LNCaP clone FGC (cell line): ENCODE data around the gene KCND1.

Experiments
- DNase-seq: peaks from one replicate; pipeline ENCODE4 v3.0.0-alpha.2; 2011; ENCODE audit warnings: low read depth
- H3K4me3 ChIP-seq: 2 replicates; pipeline ENCODE4 v1.5.1; 2011; ENCODE audit warnings: mild to moderate bottlenecking, low read depth, low read length, control low read depth
- TF ChIP-seq, protein P1 (sequence below): IDR thresholded peaks from 2 replicates; pipeline ENCODE4 v1.5.1; 2012; ENCODE audit warnings: mild to moderate bottlenecking; ENCODE audit not compliant: control insufficient read depth, insufficient read depth; ENCODE audit errors: extremely low read depth

The KCND1 gene

DNA sequence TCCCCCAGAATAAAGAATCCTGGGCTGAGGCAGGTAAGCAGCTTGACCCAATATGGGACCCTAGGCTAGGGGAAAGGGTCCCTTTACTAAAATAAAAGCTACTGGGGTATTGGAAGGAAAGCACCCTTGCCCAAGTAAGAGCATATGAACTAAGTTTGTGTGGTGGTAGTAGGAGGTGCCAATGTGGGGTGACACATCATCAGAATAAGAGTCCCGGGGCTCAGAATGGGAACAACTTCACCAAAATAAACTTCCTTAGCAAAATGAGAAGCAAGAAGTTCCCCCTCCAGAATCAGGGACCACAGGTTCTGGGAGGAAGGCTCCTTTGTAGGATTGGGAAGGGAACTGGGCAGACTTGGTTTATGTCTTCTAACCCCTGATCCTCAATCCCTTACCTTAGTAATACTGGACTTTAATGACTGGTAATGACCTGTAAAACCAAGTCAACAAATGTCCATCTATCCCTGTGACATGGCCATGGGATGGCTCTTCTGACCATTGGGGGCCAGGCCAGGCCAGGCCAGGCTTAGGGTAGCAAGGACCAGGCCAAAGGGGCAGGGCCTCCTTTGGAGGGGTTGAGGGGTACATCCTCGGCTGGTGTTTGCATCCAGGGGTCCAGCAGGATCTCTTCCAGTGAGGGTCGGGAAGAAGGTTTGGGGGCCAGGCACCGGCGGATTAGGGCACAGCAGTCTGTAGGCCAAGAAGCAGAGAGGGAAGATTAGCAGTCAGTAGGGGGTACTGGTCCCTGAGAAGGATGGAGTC, 57.9 kb downstream of the KCND1 start:
- TF ChIP-seq, protein P1, sequence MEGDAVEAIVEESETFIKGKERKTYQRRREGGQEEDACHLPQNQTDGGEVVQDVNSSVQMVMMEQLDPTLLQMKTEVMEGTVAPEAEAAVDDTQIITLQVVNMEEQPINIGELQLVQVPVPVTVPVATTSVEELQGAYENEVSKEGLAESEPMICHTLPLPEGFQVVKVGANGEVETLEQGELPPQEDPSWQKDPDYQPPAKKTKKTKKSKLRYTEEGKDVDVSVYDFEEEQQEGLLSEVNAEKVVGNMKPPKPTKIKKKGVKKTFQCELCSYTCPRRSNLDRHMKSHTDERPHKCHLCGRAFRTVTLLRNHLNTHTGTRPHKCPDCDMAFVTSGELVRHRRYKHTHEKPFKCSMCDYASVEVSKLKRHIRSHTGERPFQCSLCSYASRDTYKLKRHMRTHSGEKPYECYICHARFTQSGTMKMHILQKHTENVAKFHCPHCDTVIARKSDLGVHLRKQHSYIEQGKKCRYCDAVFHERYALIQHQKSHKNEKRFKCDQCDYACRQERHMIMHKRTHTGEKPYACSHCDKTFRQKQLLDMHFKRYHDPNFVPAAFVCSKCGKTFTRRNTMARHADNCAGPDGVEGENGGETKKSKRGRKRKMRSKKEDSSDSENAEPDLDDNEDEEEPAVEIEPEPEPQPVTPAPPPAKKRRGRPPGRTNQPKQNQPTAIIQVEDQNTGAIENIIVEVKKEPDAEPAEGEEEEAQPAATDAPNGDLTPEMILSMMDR = no peak
- DNase-seq = no peak
- H3K4me3 ChIP-seq = no peak overlapping the region

DNA sequence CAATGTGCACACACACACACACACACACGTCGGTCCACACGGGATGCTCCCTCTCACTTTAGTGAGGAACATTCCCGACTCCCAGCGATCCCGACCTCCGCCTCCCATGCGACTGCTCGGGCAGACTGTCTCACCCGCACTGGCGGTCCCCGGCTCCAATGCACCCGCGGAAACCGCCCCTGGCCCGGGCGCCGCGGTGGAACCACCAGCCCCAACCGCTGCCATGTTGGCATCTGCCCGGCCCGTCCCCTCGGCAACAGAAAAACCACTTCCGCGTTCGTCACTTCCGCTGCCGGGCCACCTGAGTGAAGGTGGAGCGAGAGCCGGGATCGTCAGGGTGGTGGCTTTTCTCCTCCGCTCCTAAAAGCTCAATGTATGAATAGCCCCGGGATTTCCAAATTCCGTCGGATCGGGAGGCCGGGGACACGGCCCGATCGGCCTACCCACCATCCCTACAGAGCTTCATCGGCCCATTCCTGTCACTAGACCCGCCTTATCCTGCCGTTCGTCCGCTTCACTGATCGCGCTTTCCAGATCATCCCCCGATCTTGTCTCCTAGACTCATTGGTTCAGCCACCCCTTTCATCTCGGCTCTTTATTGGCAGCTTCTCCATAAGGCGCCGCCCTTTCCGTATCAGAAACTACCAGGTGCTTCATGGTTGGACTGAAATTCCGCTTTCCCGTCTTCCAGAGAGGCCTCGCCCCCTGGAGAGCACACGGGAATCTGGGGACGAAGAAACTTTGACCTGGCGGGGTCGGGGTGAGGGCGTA, 60.0 kb downstream of the KCND1 start, which contains the start of gene SLC35A2:
Gene SLC35A2, minus strand, starts transcription at position 235 of the 771 bp plus-strand sequence. Its CDS starts 10 bp downstream, at position 225.
- TF ChIP-seq, protein P1 = no peak
- DNase-seq = peak; percentile 72
- peak within 1 kb of the TSS; percentile 89 for H3K4me3 ChIP-seq
